Effector memory CD8-positive, alpha-beta T cell (primary cell): Measurements from ENCODE around the gene LHFPL3.

ENCODE experiments used
- ATAC-seq: fragments of 150-1000 bp; cut with Tn5 transposase; replicated peaks from 2 replicates; pipeline ENCODE4 v1.10.0; 2021; ENCODE audit warnings: mild to moderate bottlenecking, moderate library complexity
- DNase-seq, 3 experiments: peaks; one replicate each; pipeline ENCODE4 v3.0.0; 2021
- H3K27ac Mint-ChIP-seq, 2 donors: one replicate each; pipeline ENCODE4 v1.8.0; 2022; ENCODE audit warnings: mild to moderate bottlenecking in 2 of 2, mixed read lengths in 2 of 2, moderate library complexity in 2 of 2
- H3K27me3 Mint-ChIP-seq, 2 donors: one replicate each; pipeline ENCODE4 v1.8.0; 2022; ENCODE audit warnings: mixed read lengths in 2 of 2
- H3K36me3 Mint-ChIP-seq: one replicate; pipeline ENCODE4 v1.8.0; 2022; ENCODE audit warnings: mild to moderate bottlenecking, moderate library complexity, mixed read lengths; ENCODE audit not compliant: insufficient read depth
- H3K4me1 Mint-ChIP-seq, 2 donors: one replicate each; pipeline ENCODE4 v1.8.0; 2022; ENCODE audit warnings: low read depth in 2 of 2, mixed read lengths in 2 of 2
- H3K4me3 Mint-ChIP-seq, 2 donors: one replicate each; pipeline ENCODE4 v1.8.0; 2022; ENCODE audit warnings: mild to moderate bottlenecking in 2 of 2, mixed read lengths in 2 of 2, moderate library complexity in 2 of 2
- H3K9me3 Mint-ChIP-seq, 2 donors: one replicate each; pipeline ENCODE4 v1.8.0; 2022; ENCODE audit warnings: mixed read lengths in 2 of 2

LHFPL3 gene

GRCh38 chr7:104795086-104795485 is 466.7 kb downstream of the LHFPL3 start:
- DNase-seq: no peak
- Mint-ChIP-seq H3K27ac (no peak overlapping the region), H3K4me3 (no peak overlapping the region), H3K36me3 (no peaks in the 10 kb centered on the region), H3K9me3 (no peaks in the 10 kb centered on the region), H3K27me3 (peaks cover 61 to 63% of the 10 kb centered on the region in 2 donors), H3K4me1 (no peaks in the 10 kb centered on the region)
- ATAC-seq: no peak

DNA sequence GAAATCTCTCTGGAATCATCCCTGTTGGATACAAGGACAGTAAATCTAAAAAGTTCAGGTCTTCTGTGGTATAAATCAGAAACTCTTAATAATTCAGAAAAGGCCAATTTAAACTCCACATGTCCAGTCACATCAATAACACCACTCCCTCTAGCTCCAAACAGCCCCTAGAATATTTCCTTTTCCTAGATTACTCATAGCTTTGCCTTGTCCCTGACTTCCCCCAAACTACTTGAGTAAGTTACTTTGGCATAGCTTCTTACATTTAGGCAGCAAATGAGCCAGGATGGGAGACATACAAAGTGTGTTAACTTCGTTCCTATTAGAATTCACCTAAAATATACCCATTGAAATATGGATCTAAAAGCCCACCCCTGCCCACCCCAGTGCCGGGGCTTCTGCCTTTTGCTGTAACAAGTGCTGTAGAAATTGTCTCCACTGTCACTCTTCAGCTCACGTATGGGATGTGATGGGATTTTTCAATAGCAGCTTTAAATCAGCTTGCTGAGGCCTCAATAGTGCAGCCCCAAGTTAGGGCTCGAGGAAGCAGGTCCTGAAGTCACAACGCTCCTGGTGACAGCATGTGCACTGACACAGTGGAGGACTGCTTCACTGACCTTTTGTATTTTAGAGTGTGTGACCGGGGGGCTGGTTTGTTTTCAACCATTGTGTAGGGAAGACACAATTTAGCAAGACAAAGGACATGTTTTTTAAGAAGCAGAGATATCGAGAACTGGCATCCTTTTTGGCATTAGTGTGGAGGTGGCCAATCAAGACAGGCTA is 467.4 kb downstream of the LHFPL3 start:
- no peak for DNase-seq
- no peak for ATAC-seq
- Mint-ChIP-seq H3K27me3 (peaks cover 62 to 64% of the 10 kb centered on the region in 2 donors), H3K4me1 (no peaks in the 10 kb centered on the region), H3K27ac (no peak overlapping the region), H3K4me3 (no peak overlapping the region), H3K36me3 (no peaks in the 10 kb centered on the region), H3K9me3 (no peaks in the 10 kb centered on the region)

DNA sequence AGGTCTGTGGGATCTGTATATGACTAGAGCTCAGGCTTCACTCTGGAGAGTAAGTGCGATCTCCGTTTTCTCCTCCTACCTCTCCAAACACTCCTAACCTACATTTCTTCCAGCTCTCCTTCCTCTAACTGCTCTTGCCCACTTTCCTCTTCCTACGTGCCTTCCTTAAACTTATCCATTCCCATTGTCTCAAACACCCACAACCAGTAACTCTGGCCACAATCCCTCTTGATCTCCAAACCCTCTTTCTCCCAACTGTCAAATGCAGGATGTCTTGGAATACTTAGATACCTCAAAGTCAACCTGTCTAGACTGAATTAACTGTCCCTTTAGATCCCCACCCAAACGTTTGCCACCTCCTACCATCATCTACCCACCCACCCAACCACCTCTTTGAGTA is 471.9 kb downstream of the LHFPL3 start:
- no peak for ATAC-seq
- Mint-ChIP-seq H3K27me3 (peaks cover 45 to 56% of the 10 kb centered on the region in 2 donors), H3K9me3 (no peaks in the 10 kb centered on the region), H3K27ac (no peak overlapping the region), H3K4me1 (no peaks in the 10 kb centered on the region), H3K36me3 (no peaks in the 10 kb centered on the region), H3K4me3 (no peak overlapping the region)
- no peak for DNase-seq

DNA sequence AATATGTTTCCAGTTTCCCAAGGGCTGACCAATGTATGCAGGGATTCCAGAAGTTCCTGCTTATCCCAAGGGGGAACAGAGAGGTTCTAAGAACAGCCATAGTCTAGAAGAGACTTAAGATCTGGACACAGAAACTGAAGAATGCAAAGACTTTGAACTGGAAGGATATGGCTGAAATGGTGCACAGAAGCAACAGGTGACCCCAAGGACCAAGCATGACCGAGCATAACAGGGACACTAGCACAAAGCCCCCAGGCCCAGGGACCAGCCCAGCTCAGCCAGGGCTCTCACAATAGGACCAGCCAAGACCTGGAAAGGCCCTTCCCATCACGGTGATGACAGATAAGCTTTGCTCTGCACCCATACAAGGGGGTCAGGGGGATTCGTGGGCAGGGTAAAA is 472.6 kb downstream of the LHFPL3 start:
- Mint-ChIP-seq H3K4me1 (no peaks in the 10 kb centered on the region), H3K4me3 (no peak overlapping the region), H3K27ac (no peak overlapping the region), H3K9me3 (no peaks in the 10 kb centered on the region), H3K36me3 (no peaks in the 10 kb centered on the region), H3K27me3 (peaks cover 43 to 51% of the 10 kb centered on the region in 2 donors)
- DNase-seq (no peak), ATAC-seq (no peak)

- no peak for ATAC-seq
- Mint-ChIP-seq H3K4me1 (no peaks in the 10 kb centered on the region), H3K9me3 (no peaks in the 10 kb centered on the region), H3K4me3 (no peak overlapping the region), H3K27ac (no peak overlapping the region), H3K27me3 (peaks cover 57 to 63% of the 10 kb centered on the region in 2 donors), H3K36me3 (no peaks in the 10 kb centered on the region)
- DNase-seq: no peak
These were observed 475.5 kb downstream of the LHFPL3 start for GRCh38 chr7:104803931-104804330.

- H3K36me3 Mint-ChIP-seq: no peaks in the 10 kb centered on the region
- no peak overlapping the region for H3K27ac Mint-ChIP-seq
- ATAC-seq (no peak), DNase-seq (no peak)
- H3K4me3 Mint-ChIP-seq: no peak overlapping the region
- H3K27me3 Mint-ChIP-seq: peaks cover 57 to 58% of the 10 kb centered on the region in 2 donors
- H3K9me3 Mint-ChIP-seq: no peaks in the 10 kb centered on the region
- H3K4me1 Mint-ChIP-seq: no peaks in the 10 kb centered on the region
These were observed 476.3 kb downstream of the LHFPL3 start for GRCh38 chr7:104804696-104805095.

DNA sequence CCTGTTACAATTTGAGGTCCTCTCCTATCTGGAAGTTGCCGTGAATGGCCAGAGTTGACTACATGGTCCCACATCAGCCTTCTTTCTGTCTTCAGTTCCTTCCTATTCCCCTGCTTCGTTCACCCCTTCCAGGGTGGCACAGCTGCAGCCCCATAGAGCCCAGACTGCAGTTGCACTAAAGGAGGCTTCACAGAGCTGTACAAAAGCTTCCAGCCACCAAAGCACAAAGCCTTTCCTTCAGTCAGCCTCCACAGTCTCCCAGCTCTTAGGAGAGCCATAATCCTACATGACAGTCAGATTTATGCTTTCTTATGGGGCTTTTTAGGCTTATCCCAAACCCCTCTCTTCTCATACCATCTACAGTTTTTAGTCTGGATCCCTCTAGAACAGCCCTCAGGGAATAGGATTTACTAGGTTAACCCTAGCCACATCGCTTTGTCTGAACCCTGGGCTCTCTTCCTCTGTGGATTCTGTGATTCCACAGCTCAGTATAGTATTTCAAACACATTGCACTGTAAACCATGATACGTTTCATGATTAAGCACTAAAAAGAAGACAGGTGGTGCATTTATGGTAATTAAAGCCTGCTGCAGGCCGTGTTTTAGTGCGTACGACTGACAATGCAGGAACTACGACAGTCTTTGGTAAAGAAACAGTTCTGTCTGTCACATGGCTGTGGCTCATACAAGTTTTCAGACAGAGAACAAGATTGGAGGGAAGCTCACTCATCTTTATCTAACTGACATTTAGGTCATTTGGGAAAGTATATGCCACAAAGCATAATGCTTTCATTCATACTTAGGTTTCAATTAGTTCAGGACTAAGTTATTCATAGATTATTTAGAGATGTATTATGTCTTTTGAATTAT is 477.3 kb downstream of the LHFPL3 start:
- no peak overlapping the region for H3K4me3 Mint-ChIP-seq
- no peak for ATAC-seq
- peaks cover 56 to 58% of the 10 kb centered on the region in 2 donors for H3K27me3 Mint-ChIP-seq
- no peak overlapping the region for H3K27ac Mint-ChIP-seq
- no peaks in the 10 kb centered on the region for H3K4me1 Mint-ChIP-seq
- no peaks in the 10 kb centered on the region for H3K36me3 Mint-ChIP-seq
- no peaks in the 10 kb centered on the region for H3K9me3 Mint-ChIP-seq
- no peak for DNase-seq

DNA sequence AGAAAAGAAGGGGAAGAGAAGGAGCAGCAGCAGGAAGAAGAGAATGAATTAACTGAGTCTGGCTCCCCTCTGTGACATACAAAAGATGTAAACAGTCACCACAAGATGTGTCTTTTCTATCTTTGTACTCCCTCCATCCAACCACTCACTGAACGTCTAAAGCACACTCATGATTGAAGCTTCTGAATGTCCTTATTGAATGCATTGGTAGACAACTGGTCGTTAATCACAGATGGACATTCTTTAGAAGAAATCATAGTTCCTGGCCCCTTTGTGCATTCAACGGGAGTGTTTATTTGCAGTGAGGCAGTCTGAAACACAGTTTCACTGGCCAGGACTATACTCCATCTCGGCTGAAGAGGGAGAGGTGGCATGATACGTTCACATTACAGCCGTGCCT is 479.3 kb downstream of the LHFPL3 start:
- H3K9me3 Mint-ChIP-seq: no peaks in the 10 kb centered on the region
- ATAC-seq (no peak), DNase-seq (no peak)
- H3K4me3 Mint-ChIP-seq: no peak overlapping the region
- no peaks in the 10 kb centered on the region for H3K36me3 Mint-ChIP-seq
- H3K27me3 Mint-ChIP-seq: peaks cover 53 to 54% of the 10 kb centered on the region in 2 donors
- H3K4me1 Mint-ChIP-seq: no peaks in the 10 kb centered on the region
- H3K27ac Mint-ChIP-seq: no peak overlapping the region

DNA sequence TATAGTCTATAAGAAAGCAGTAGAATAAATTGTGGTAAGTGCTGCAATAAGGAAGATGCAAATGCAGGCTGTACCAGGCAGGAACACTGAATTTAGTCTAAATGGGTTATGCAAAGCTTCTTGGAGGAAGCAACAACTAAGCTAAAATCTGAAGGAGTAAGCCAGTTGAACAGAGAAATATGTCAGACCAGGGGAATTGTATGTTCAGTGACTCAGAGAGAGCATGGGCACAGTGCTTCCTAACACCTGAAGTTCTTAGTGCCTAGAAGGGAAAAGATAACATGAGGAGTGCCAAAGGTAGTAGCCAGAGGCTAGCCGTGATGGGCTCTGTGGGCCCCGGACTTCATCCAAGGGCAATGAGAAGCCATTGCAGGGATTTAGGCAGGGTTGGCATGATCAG is 481.5 kb downstream of the LHFPL3 start:
- DNase-seq (no peak), ATAC-seq (no peak)
- Mint-ChIP-seq H3K4me1 (no peaks in the 10 kb centered on the region), H3K36me3 (no peaks in the 10 kb centered on the region), H3K4me3 (no peak overlapping the region), H3K27ac (no peak overlapping the region), H3K9me3 (no peaks in the 10 kb centered on the region), H3K27me3 (peaks cover 38 to 40% of the 10 kb centered on the region in 2 donors)

- no peak for ATAC-seq
- no peak overlapping the region for H3K27ac Mint-ChIP-seq
- no peaks in the 10 kb centered on the region for H3K36me3 Mint-ChIP-seq
- H3K27me3 Mint-ChIP-seq: peaks cover 20 to 22% of the 10 kb centered on the region in 2 donors
- no peaks in the 10 kb centered on the region for H3K9me3 Mint-ChIP-seq
- H3K4me1 Mint-ChIP-seq: no peaks in the 10 kb centered on the region
- no peak for DNase-seq
- H3K4me3 Mint-ChIP-seq: no peak overlapping the region
These were observed 485.7 kb downstream of the LHFPL3 start for GRCh38 chr7:104814126-104814525.

GRCh38 chr7:104814671-104815400 is 486.4 kb downstream of the LHFPL3 start:
- no peaks in the 10 kb centered on the region for H3K4me1 Mint-ChIP-seq
- DNase-seq: no peak
- H3K36me3 Mint-ChIP-seq: no peaks in the 10 kb centered on the region
- no peak for ATAC-seq
- H3K27me3 Mint-ChIP-seq: peaks cover 17 to 22% of the 10 kb centered on the region in 2 donors
- no peak overlapping the region for H3K4me3 Mint-ChIP-seq
- H3K9me3 Mint-ChIP-seq: no peaks in the 10 kb centered on the region
- no peak overlapping the region for H3K27ac Mint-ChIP-seq

GRCh38 chr7:104816537-104816936 is 488.1 kb downstream of the LHFPL3 start:
- no peak overlapping the region for H3K4me3 Mint-ChIP-seq
- H3K36me3 Mint-ChIP-seq: no peaks in the 10 kb centered on the region
- DNase-seq: no peak
- ATAC-seq: no peak
- H3K27ac Mint-ChIP-seq: no peak overlapping the region
- no peaks in the 10 kb centered on the region for H3K9me3 Mint-ChIP-seq
- no peaks in the 10 kb centered on the region for H3K4me1 Mint-ChIP-seq
- peaks cover 7 to 15% of the 10 kb centered on the region in 2 donors for H3K27me3 Mint-ChIP-seq
